Endothelial cell of umbilical vein (primary cell): Measurements from ENCODE around the gene PRELID3B. TPM values are rescaled to one million over a fixed set of nuclear protein-coding genes. Genes with fewer than 3 reads are reported as not detected.

Experiments used
- BruUV-seq: library from RNA; stranded (reverse); fragments of 400-500 nt; replicated peaks from 2 replicates; lab custom pipeline; 2021; lab: Mats Ljungman, UMichigan
- CTCF ChIA-PET: fragments of 300-600, 350-600 bp; sonication (Branson Sonifier 250); formaldehyde crosslinking; loops from one replicate; lab custom pipeline; 2021; ENCODE audit warnings: antibody characterized with exemption, inconsistent platforms; lab: Charles Lee
- POLR2A ChIA-PET: fragments of 300-600, 350-600 bp; sonication (Branson Sonifier 250); formaldehyde crosslinking; loops from one replicate; lab custom pipeline; 2021; ENCODE audit warnings: antibody characterized with exemption, inconsistent platforms; lab: Charles Lee
- DNase-seq: peaks from one replicate; pipeline ENCODE4 v3.0.0-alpha.2; 2011; ENCODE audit warnings: low read depth, low spot score
- FAIRE-seq: peaks from 2 replicates; lab custom pipeline; 2011; peaks lifted over from hg19 to GRCh38; lab: Jason Lieb, UNC
- H2AFZ ChIP-seq: 2 replicates; pipeline ENCODE4 v1.6.0; 2012; ENCODE audit warnings: low read depth, low read length, control low read depth, inconsistent platforms
- H3K27ac ChIP-seq: 2 replicates; pipeline ENCODE4 v1.5.1; 2011; ENCODE audit warnings: low read depth, mild to moderate bottlenecking, control low read depth, low read length, moderate library complexity; ENCODE audit not compliant: insufficient read depth
- H3K27me3 ChIP-seq, 2 experiments: 2 replicates each; pipeline versions ENCODE4 v1.6.0 to v1.6.1; 2011; ENCODE audit warnings: low read length in 2 of 2, mixed read lengths in 1 of 2; ENCODE audit not compliant: control insufficient read depth in 2 of 2, insufficient read depth in 2 of 2
- H3K36me3 ChIP-seq, 2 experiments: 2 replicates in 1 of 2; 3 replicates in 1 of 2; pipeline ENCODE4 v1.5.1; 2011; ENCODE audit warnings: low read length in 2 of 2, mild to moderate bottlenecking in 1 of 2, moderate library complexity in 1 of 2; ENCODE audit not compliant: control insufficient read depth in 2 of 2, insufficient read depth in 2 of 2; ENCODE audit errors: extremely low read depth in 1 of 2
- H3K4me1 ChIP-seq: 3 replicates; pipeline ENCODE4 v1.5.1; 2011; ENCODE audit warnings: mild to moderate bottlenecking, low read length; ENCODE audit not compliant: control insufficient read depth, insufficient read depth; ENCODE audit errors: extremely low read depth
- H3K4me2 ChIP-seq: 2 replicates; pipeline ENCODE4 v1.6.1; 2011; ENCODE audit warnings: low read length, control low read depth, mixed read lengths; ENCODE audit not compliant: insufficient read depth
- H3K4me3 ChIP-seq, 3 experiments: fragments of 200-600 bp in 1 of 3; sonication (generic), shearing (Covaris generic) in 1 of 3; replicated peaks in 1 of 3; 2 replicates each; pipeline ENCODE4 v1.5.1; 2011 to 2016; ENCODE audit warnings: control low read depth in 3 of 3, low read length in 3 of 3, mild to moderate bottlenecking in 2 of 3, inconsistent platforms in 1 of 3, low read depth in 1 of 3, moderate library complexity in 1 of 3; ENCODE audit not compliant: insufficient read depth in 1 of 3
- H3K79me2 ChIP-seq: 2 replicates; pipeline ENCODE4 v1.6.0; 2012; ENCODE audit warnings: low read length, inconsistent platforms; ENCODE audit not compliant: control insufficient read depth, insufficient read depth
- H3K9ac ChIP-seq: replicated peaks from 2 replicates; pipeline ENCODE3; 2011; ENCODE audit warnings: low read length, control low read depth; ENCODE audit not compliant: insufficient read depth; ENCODE audit errors: extremely low read depth
- H3K9me1 ChIP-seq: replicated peaks from 3 replicates; pipeline ENCODE4 v1.6.0; 2011; ENCODE audit warnings: mild to moderate bottlenecking, low read length; ENCODE audit not compliant: control insufficient read depth, insufficient read depth; ENCODE audit errors: extremely low read depth
- H3K9me3 ChIP-seq: replicated peaks from 2 replicates; pipeline ENCODE4 v1.5.1; 2012; ENCODE audit warnings: low read length, inconsistent platforms; ENCODE audit not compliant: control insufficient read depth, insufficient read depth
- H4K20me1 ChIP-seq: replicated peaks from 2 replicates; pipeline ENCODE3; 2011; ENCODE audit warnings: mild to moderate bottlenecking, low read length; ENCODE audit not compliant: control insufficient read depth, insufficient read depth; ENCODE audit errors: extremely low read depth
- EZH2 ChIP-seq: IDR thresholded peaks from 2 replicates; pipeline ENCODE4 v1.6.1; 2012; ENCODE audit warnings: borderline replicate concordance, low read depth, mild to moderate bottlenecking, moderate library complexity, low read length, inconsistent platforms; ENCODE audit not compliant: severe bottlenecking
- FOS ChIP-seq: IDR thresholded peaks from 2 replicates; pipeline ENCODE4 v1.6.1; 2011; ENCODE audit warnings: mild to moderate bottlenecking, low read length, moderate library complexity, borderline replicate concordance; ENCODE audit not compliant: insufficient read depth
- GATA2 ChIP-seq: IDR thresholded peaks from 2 replicates; pipeline ENCODE4 v1.7.0; 2011; ENCODE audit warnings: low read depth, mild to moderate bottlenecking, moderate library complexity, mixed read lengths, low read length; ENCODE audit not compliant: insufficient read length, insufficient read depth
- JUN ChIP-seq: IDR thresholded peaks from 2 replicates; pipeline ENCODE4 v1.6.1; 2011; ENCODE audit warnings: borderline replicate concordance, low read depth; ENCODE audit not compliant: insufficient read length, insufficient read depth
- MYC ChIP-seq: IDR thresholded peaks from one replicate; pipeline ENCODE4 v1.6.1; 2011; ENCODE audit warnings: mild to moderate bottlenecking, low read depth, low read length
- POLR2A ChIP-seq: IDR thresholded peaks from 2 replicates; pipeline ENCODE4 v1.6.1; 2012; ENCODE audit warnings: low read depth, mild to moderate bottlenecking, control low read depth, low read length
- POLR2AphosphoS5 ChIP-seq: IDR thresholded peaks from 2 replicates; pipeline ENCODE4 v1.6.1; 2012; ENCODE audit warnings: low read depth, mild to moderate bottlenecking, control low read depth, low read length, moderate library complexity; ENCODE audit not compliant: insufficient read depth
- dilution Hi-C: fragments of 300-500 bp; cut with MboI; formaldehyde crosslinking; loops from one replicate; pipeline ENCODE4 v1.15.0; 2019; ENCODE audit warnings: low sequenced_read_pairs; ENCODE audit not compliant: extremely low pct_ligation_motif_present
- intact Hi-C: fragments of 100-400 bp; cut with micrococcal nuclease; formaldehyde crosslinking; loops from one replicate; pipeline ENCODE4 v1.10.0; 2022
- polyA plus RNA-seq, 4 experiments: library from polyadenylated mRNA; depleted of rRNA in 3 of 4; stranded (reverse) in 3 of 4; unstranded in 1 of 4; fragments of >200 nt; gene quantifications; 2 replicates each; pipeline versions ENCODE4 v1.2.1 to v1.2.3, GENCODE V29; 2011 to 2012; ENCODE audit warnings: missing spikeins in 1 of 4
- total RNA-seq: library from RNA; stranded (reverse); gene quantifications from 2 replicates; pipeline ENCODE4 v1.2.3, GENCODE V29; 2021
- TF ChIP-seq, protein P1 (sequence below), 2 donors: IDR thresholded peaks; 1 replicate in 1 of 2; 2 replicates in 1 of 2; pipeline ENCODE4 v1.5.1; 2011; ENCODE audit warnings: low read length in 2 of 2, mild to moderate bottlenecking in 2 of 2, moderate library complexity in 2 of 2, control low read depth in 1 of 2, inconsistent platforms in 1 of 2, low read depth in 1 of 2; ENCODE audit not compliant: insufficient read depth in 1 of 2; ENCODE audit errors: extremely low read depth in 1 of 2
- TF ChIP-seq, protein P2 (sequence below): IDR thresholded peaks from 2 replicates; pipeline ENCODE4 v1.6.1; 2011; ENCODE audit not compliant: insufficient read depth, insufficient read length

Gene PRELID3B
- total and polyA plus RNA-seq, 2 donors (not counting 3 experiments of a cell fraction or from before 2014, with no cell fraction given), result 14.9 to 57.2 TPM

DNA sequence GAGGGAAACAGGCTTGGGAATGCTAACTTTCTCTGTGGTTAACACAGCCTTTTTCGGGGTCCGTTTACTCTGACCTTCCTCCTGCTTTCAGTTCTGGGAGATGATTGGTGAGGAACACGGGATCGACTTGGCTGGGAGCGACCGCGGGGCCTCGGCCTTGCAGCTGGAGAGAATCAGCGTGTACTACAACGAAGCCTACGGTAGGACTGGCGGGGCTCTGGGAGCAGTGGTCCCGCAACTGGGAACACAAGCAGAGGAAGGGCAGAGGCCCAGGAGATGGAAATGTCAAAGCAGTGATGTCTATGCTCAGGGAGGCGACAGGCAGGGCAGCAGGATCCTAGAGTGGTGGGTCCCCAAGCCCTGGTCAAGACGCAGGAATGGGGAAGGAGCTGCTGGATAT is 19.8 kb downstream of the PRELID3B start:
- Histone ChIP-seq H3K4me2 (no peak overlapping the region), H3K4me1 (peaks cover 3% of the 10 kb centered on the region), H3K27ac (no peak overlapping the region), H3K9me1 (no peaks in the 10 kb centered on the region), H3K79me2 (peaks cover 34% of the 10 kb centered on the region), H2AFZ (no peak overlapping the region), H3K9me3 (no peaks in the 10 kb centered on the region), H3K36me3 (peaks cover 15 to 18% of the 10 kb centered on the region in 2 experiments), H3K9ac (no peak overlapping the region), H3K4me3 (no peak overlapping the region), H3K27me3 (no peaks in the 10 kb centered on the region), H4K20me1 (no peaks in the 10 kb centered on the region)
- TF ChIP-seq EZH2 (no peak), FOS (no peak), POLR2A (no peak), GATA2 (no peak), JUN (no peak), MYC (no peak), POLR2AphosphoS5 (no peak)
- TF ChIP-seq, protein P1, sequence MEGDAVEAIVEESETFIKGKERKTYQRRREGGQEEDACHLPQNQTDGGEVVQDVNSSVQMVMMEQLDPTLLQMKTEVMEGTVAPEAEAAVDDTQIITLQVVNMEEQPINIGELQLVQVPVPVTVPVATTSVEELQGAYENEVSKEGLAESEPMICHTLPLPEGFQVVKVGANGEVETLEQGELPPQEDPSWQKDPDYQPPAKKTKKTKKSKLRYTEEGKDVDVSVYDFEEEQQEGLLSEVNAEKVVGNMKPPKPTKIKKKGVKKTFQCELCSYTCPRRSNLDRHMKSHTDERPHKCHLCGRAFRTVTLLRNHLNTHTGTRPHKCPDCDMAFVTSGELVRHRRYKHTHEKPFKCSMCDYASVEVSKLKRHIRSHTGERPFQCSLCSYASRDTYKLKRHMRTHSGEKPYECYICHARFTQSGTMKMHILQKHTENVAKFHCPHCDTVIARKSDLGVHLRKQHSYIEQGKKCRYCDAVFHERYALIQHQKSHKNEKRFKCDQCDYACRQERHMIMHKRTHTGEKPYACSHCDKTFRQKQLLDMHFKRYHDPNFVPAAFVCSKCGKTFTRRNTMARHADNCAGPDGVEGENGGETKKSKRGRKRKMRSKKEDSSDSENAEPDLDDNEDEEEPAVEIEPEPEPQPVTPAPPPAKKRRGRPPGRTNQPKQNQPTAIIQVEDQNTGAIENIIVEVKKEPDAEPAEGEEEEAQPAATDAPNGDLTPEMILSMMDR (IDR thresholded peaks at IDR 0.05; ENCODE audit: extremely low read depth in 1 of 2, insufficient read depth in 1 of 2, low read depth in 1 of 2, low read length in 2 of 2), result no peak
- TF ChIP-seq, protein P2, sequence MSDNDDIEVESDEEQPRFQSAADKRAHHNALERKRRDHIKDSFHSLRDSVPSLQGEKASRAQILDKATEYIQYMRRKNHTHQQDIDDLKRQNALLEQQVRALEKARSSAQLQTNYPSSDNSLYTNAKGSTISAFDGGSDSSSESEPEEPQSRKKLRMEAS, result no peak
- dilution Hi-C loops, result no loop called here
- FAIRE-seq (no peak), DNase-seq (no peak)
- ChIA-PET CTCF (interaction anchor here (1.8 kb wide), 1 partner anchor 9 kb away, joined by 7 read pairs; the partner anchor contains the start of gene ATP5F1E), POLR2A (no interaction called here)
- BruUV-seq, result no TSS peak
- intact Hi-C loops, result no loop called here
